Panc1 (cell line): Measurements from ENCODE around the gene ATP5ME. TPM values are rescaled to one million over a fixed set of nuclear protein-coding genes. Genes with fewer than 3 reads are reported as not detected.

Source experiments
- ATAC-seq: fragments of 200-7000 bp; cut with Tn5 transposase; 2 replicates; pipeline ENCODE4 v1.9.1; 2020; ENCODE audit warnings: mild to moderate bottlenecking, moderate library complexity
- BruUV-seq: library from RNA; stranded (reverse); fragments of 400-500 nt; replicated peaks from 2 replicates; lab custom pipeline; 2021; lab: Mats Ljungman, UMichigan
- CTCF ChIA-PET: fragments of 300-600 bp; sonication (Branson Sonifier 250); formaldehyde crosslinking; loops from one replicate; lab custom pipeline; 2022; ENCODE audit warnings: antibody characterized with exemption; lab: Charles Lee
- POLR2A ChIA-PET: fragments of 300-600 bp; sonication (Branson Sonifier 250); formaldehyde crosslinking; loops from one replicate; lab custom pipeline; 2022; ENCODE audit warnings: antibody characterized with exemption; lab: Charles Lee
- DNase-seq: peaks from one replicate; pipeline ENCODE4 v3.0.0-alpha.2; 2010; ENCODE audit warnings: low read depth, low spot score
- H3K27ac ChIP-seq: 2 replicates; pipeline ENCODE4 v1.5.1; 2011; ENCODE audit warnings: mild to moderate bottlenecking, low read length, inconsistent platforms
- H3K27me3 ChIP-seq: fragments of 200-500 bp; sonication (Bioruptor generic); 2 replicates; pipeline ENCODE4 v1.6.0; 2014; ENCODE audit warnings: low read length, inconsistent platforms; ENCODE audit not compliant: control insufficient read depth, insufficient read depth
- H3K36me3 ChIP-seq: fragments of 200-500 bp; sonication (Bioruptor generic); 2 replicates; pipeline ENCODE4 v1.5.1; 2014; ENCODE audit warnings: inconsistent platforms, mild to moderate bottlenecking, low read length, moderate library complexity; ENCODE audit not compliant: control insufficient read depth, insufficient read depth
- H3K4me1 ChIP-seq: 2 replicates; pipeline ENCODE4 v1.5.1; 2011; ENCODE audit warnings: inconsistent platforms, mild to moderate bottlenecking, low read length, moderate library complexity; ENCODE audit not compliant: control insufficient read depth, insufficient read depth
- H3K4me3 ChIP-seq, 2 experiments: 2 replicates each; pipeline ENCODE4 v1.5.1; 2011 to 2012; ENCODE audit warnings: low read depth in 2 of 2, low read length in 2 of 2, mild to moderate bottlenecking in 2 of 2, inconsistent platforms in 1 of 2, moderate library complexity in 1 of 2
- H3K9me3 ChIP-seq: fragments of 200-500 bp; sonication (Bioruptor generic); 2 replicates; pipeline ENCODE4 v1.5.1; 2014; ENCODE audit warnings: low read depth, mild to moderate bottlenecking, inconsistent platforms, low read length, moderate library complexity; ENCODE audit not compliant: control insufficient read depth, insufficient read depth
- CTCF ChIP-seq: fragments of 450-650 bp; IDR thresholded peaks from 2 replicates; pipeline ENCODE4 v1.5.1; 2017; ENCODE audit warnings: mild to moderate bottlenecking
- POLR2AphosphoS5 ChIP-seq: IDR thresholded peaks from 2 replicates; pipeline ENCODE4 v1.6.1; 2012; ENCODE audit warnings: mild to moderate bottlenecking, low read depth, low read length, moderate library complexity
- REST ChIP-seq, 2 experiments: IDR thresholded peaks; 2 replicates each; pipeline ENCODE4 v1.6.1; 2011 to 2012; ENCODE audit warnings: low read depth in 2 of 2, control low read depth in 1 of 2, low read length in 1 of 2, mild to moderate bottlenecking in 1 of 2, moderate library complexity in 1 of 2; ENCODE audit not compliant: insufficient read depth in 1 of 2
- SIN3A ChIP-seq: IDR thresholded peaks from 2 replicates; pipeline ENCODE4 v1.6.1; 2012; ENCODE audit warnings: low read depth, mild to moderate bottlenecking, low read length, moderate library complexity, borderline replicate concordance; ENCODE audit not compliant: insufficient read depth
- TCF7L2 ChIP-seq: IDR thresholded peaks from 2 replicates; pipeline ENCODE4 v1.6.1; 2011; ENCODE audit warnings: mild to moderate bottlenecking, low read depth, low read length, inconsistent platforms
- in situ Hi-C: cut with HindIII; loops from 2 replicates; pipeline ENCODE4 v1.10.0; 2016; ENCODE audit warnings: low sequenced_read_pairs, low pct_unique_long_range_greater_than_20kb
- intact Hi-C: fragments of 100-400 bp; cut with micrococcal nuclease; formaldehyde crosslinking; loops from one replicate; pipeline ENCODE4 v1.10.0; 2022; ENCODE audit not compliant: unreplicated experiment
- total RNA-seq: library from RNA; stranded (reverse); gene quantifications from one replicate; pipeline ENCODE4 v1.2.1, GENCODE V29; 2021; ENCODE audit not compliant: unreplicated experiment

Gene ATP5ME
- total RNA-seq, 1 experiment from 2014 or later: 257 TPM

- Histone ChIP-seq H3K4me1 (no peaks in the 10 kb centered on the region), H3K9me3 (no peaks in the 10 kb centered on the region), H3K27me3 (no peaks in the 10 kb centered on the region), H3K4me3 (no peak overlapping the region), H3K27ac (no peak overlapping the region), H3K36me3 (no peaks in the 10 kb centered on the region)
- no TSS peak for BruUV-seq
- POLR2A ChIA-PET: no interaction called here
- DNase-seq (no peak), ATAC-seq (no peak)
- TF ChIP-seq SIN3A (no peak), CTCF (no peak), REST (IDR thresholded peaks at IDR 0.05; ENCODE audit: insufficient read depth in 1 of 2, low read depth in 2 of 2, low read length in 1 of 2) (no peak), TCF7L2 (no peak), POLR2AphosphoS5 (no peak)
- in situ Hi-C loops (no loop called here), intact Hi-C loops (no loop called here)
- CTCF ChIA-PET: no interaction called here
These were observed 44.0 kb downstream of the ATP5ME start for GRCh38 chr4:629915-630641.

GRCh38 chr4:629636-629914 is 44.5 kb downstream of the ATP5ME start:
- ATAC-seq: no peak

GRCh38 chr4:628821-629635 is 45.0 kb downstream of the ATP5ME start:
- no peak for ATAC-seq
- no peaks in the 10 kb centered on the region for H3K27me3 ChIP-seq
- no peak overlapping the region for H3K27ac ChIP-seq
- intact Hi-C loops (no loop called here), in situ Hi-C loops (no loop called here)
- ChIA-PET POLR2A (no interaction called here), CTCF (no interaction called here)
- TF ChIP-seq SIN3A (no peak), POLR2AphosphoS5 (no peak), CTCF (no peak), TCF7L2 (no peak), REST (IDR thresholded peaks at IDR 0.05; ENCODE audit: insufficient read depth in 1 of 2, low read depth in 2 of 2, low read length in 1 of 2) (no peak)
- H3K36me3 ChIP-seq: no peaks in the 10 kb centered on the region
- no peak overlapping the region for H3K4me3 ChIP-seq
- DNase-seq: no peak
- H3K4me1 ChIP-seq: no peaks in the 10 kb centered on the region
- H3K9me3 ChIP-seq: no peaks in the 10 kb centered on the region
- no TSS peak for BruUV-seq

More at GRCh38 chr4:629636-629914, 44.5 kb downstream of the ATP5ME start:
- Histone ChIP-seq H3K27me3 (no peaks in the 10 kb centered on the region), H3K27ac (no peak overlapping the region), H3K4me1 (no peaks in the 10 kb centered on the region), H3K36me3 (no peaks in the 10 kb centered on the region), H3K4me3 (no peak overlapping the region), H3K9me3 (no peaks in the 10 kb centered on the region)
- TF ChIP-seq POLR2AphosphoS5: no peak
- ChIA-PET POLR2A (no interaction called here), CTCF (no interaction called here)
- no TSS peak for BruUV-seq
- in situ Hi-C loops (no loop called here), intact Hi-C loops (no loop called here)
- DNase-seq: no peak
